ENCODE data around the gene ITGA1.

GRCh38 chr5:52808316-52808901, 20.7 kb downstream of the ITGA1 start:
- TF ChIP-seq CTCF (IDR thresholded peaks at IDR 0.05) = no peak
- no peak for TF ChIP-seq ZFX (IDR thresholded peaks at IDR 0.05; ENCODE audit: borderline replicate concordance)
